IMR-90 (cell line): ENCODE results near the gene PALS1. TPM values are rescaled to one million over a fixed set of nuclear protein-coding genes. Genes with fewer than 3 reads are reported as not detected.

ENCODE experiments used
- ATAC-seq: fragments of 200-7000 bp; cut with Tn5 transposase; 2 replicates; pipeline ENCODE4 v1.9.1; 2020; ENCODE audit warnings: low read depth, mild to moderate bottlenecking, moderate library complexity
- BruUV-seq: library from RNA; stranded (reverse); fragments of 400-500 nt; replicated peaks from 2 replicates; lab custom pipeline; 2021; lab: Mats Ljungman, UMichigan
- CTCF ChIA-PET: fragments of 300-600 bp; formaldehyde crosslinking; extraction: SDS; loops from one replicate; lab custom pipeline; 2021; ENCODE audit warnings: antibody characterized with exemption; lab: Yijun Ruan, JAX
- POLR2A ChIA-PET: fragments of 300-600 bp; sonication (Branson Sonifier 250); formaldehyde crosslinking; loops from one replicate; lab custom pipeline; 2022; ENCODE audit warnings: antibody characterized with exemption; ENCODE audit not compliant: unreplicated experiment; lab: Charles Lee
- DNase-seq: peaks from one replicate; pipeline ENCODE4 v3.0.0; 2013
- H2AFZ ChIP-seq: replicated peaks from 2 replicates; pipeline ENCODE3; 2013; ENCODE audit warnings: low read length, mild to moderate bottlenecking; ENCODE audit not compliant: poor library complexity
- H2AK5ac ChIP-seq: 2 replicates; pipeline ENCODE4 v1.6.1; 2013; ENCODE audit warnings: low read depth, low read length, inconsistent platforms
- H2AK9ac ChIP-seq: replicated peaks from 2 replicates; pipeline ENCODE3; 2013; ENCODE audit warnings: mild to moderate bottlenecking, low read depth, low read length, moderate library complexity; ENCODE audit not compliant: poor library complexity
- H2BK120ac ChIP-seq: 2 replicates; pipeline ENCODE4 v1.6.1; 2013; ENCODE audit warnings: low read depth, low read length, inconsistent platforms
- H2BK15ac ChIP-seq: 3 replicates; pipeline ENCODE4 v1.6.1; 2013; ENCODE audit warnings: low read depth, low read length, inconsistent platforms
- H2BK20ac ChIP-seq: 2 replicates; pipeline ENCODE4 v1.6.1; 2013; ENCODE audit warnings: low read depth, mild to moderate bottlenecking, inconsistent platforms, low read length, moderate library complexity
- H2BK5ac ChIP-seq: 2 replicates; pipeline ENCODE4 v1.6.1; 2013; ENCODE audit warnings: mild to moderate bottlenecking, low read depth, low read length, inconsistent platforms; ENCODE audit not compliant: poor library complexity, severe bottlenecking
- H3K14ac ChIP-seq: replicated peaks from 2 replicates; pipeline ENCODE4 v1.6.1; 2013; ENCODE audit warnings: low read depth, low read length, inconsistent platforms
- H3K18ac ChIP-seq: 2 replicates; pipeline ENCODE4 v1.6.1; 2013; ENCODE audit warnings: low read depth, low read length, control low read depth
- H3K23ac ChIP-seq: 2 replicates; pipeline ENCODE4 v1.6.1; 2013; ENCODE audit warnings: low read depth, low read length, inconsistent platforms
- H3K27ac ChIP-seq: 2 replicates; pipeline ENCODE4 v1.5.1; 2013; ENCODE audit warnings: mild to moderate bottlenecking, control low read depth, low read length; ENCODE audit not compliant: insufficient read depth
- H3K27me3 ChIP-seq: 2 replicates; pipeline ENCODE4 v1.6.1; 2013; ENCODE audit warnings: low read length; ENCODE audit not compliant: control insufficient read depth, insufficient read depth
- H3K36me3 ChIP-seq: 2 replicates; pipeline ENCODE4 v1.6.1; 2013; ENCODE audit warnings: low read length, mixed read lengths; ENCODE audit not compliant: control insufficient read depth, insufficient read depth
- H3K4ac ChIP-seq: 2 replicates; pipeline ENCODE4 v1.6.1; 2013; ENCODE audit warnings: low read depth, low read length, inconsistent platforms
- H3K4me1 ChIP-seq: 2 replicates; pipeline ENCODE4 v1.6.1; 2013; ENCODE audit warnings: low read length, mixed read lengths; ENCODE audit not compliant: control insufficient read depth, insufficient read depth
- H3K4me2 ChIP-seq: 2 replicates; pipeline ENCODE4 v1.6.1; 2013; ENCODE audit warnings: low read depth, mild to moderate bottlenecking, control low read depth, low read length, moderate library complexity
- H3K4me3 ChIP-seq: 2 replicates; pipeline ENCODE4 v1.5.1; 2013; ENCODE audit warnings: low read depth, mild to moderate bottlenecking, control low read depth, low read length, moderate library complexity; ENCODE audit not compliant: insufficient read depth
- H3K56ac ChIP-seq: 2 replicates; pipeline ENCODE4 v1.6.1; 2013; ENCODE audit warnings: low read length, inconsistent platforms; ENCODE audit not compliant: insufficient read depth; ENCODE audit errors: extremely low read depth
- H3K79me1 ChIP-seq, 2 experiments: 2 replicates each; pipeline ENCODE4 v1.6.1; 2013; ENCODE audit warnings: low read length in 2 of 2, inconsistent platforms in 1 of 2, low read depth in 1 of 2
- H3K9ac ChIP-seq: 2 replicates; pipeline ENCODE4 v1.6.1; 2013; ENCODE audit warnings: low read depth, low read length, control low read depth
- H3K9me1 ChIP-seq: 2 replicates; pipeline ENCODE4 v1.6.1; 2013; ENCODE audit warnings: low read length, inconsistent platforms; ENCODE audit not compliant: insufficient read depth
- H3K9me3 ChIP-seq: 2 replicates; pipeline ENCODE4 v1.6.1; 2013; ENCODE audit warnings: low read length; ENCODE audit not compliant: control insufficient read depth, insufficient read depth
- H4K20me1 ChIP-seq: 2 replicates; pipeline ENCODE4 v1.6.1; 2013; ENCODE audit warnings: low read length, inconsistent platforms; ENCODE audit not compliant: insufficient read depth
- H4K5ac ChIP-seq: 2 replicates; pipeline ENCODE4 v1.6.1; 2013; ENCODE audit warnings: mild to moderate bottlenecking, low read depth, low read length, control low read depth
- H4K8ac ChIP-seq, 2 experiments: 2 replicates each; pipeline ENCODE4 v1.6.1; 2013; ENCODE audit warnings: low read depth in 2 of 2, low read length in 2 of 2, control low read depth in 1 of 2, inconsistent platforms in 1 of 2
- H4K91ac ChIP-seq: 2 replicates; pipeline ENCODE4 v1.6.1; 2013; ENCODE audit warnings: low read depth, low read length, inconsistent platforms; ENCODE audit not compliant: insufficient read depth
- BHLHE40 ChIP-seq: fragments of 150-350 bp; IDR thresholded peaks from 2 replicates; pipeline ENCODE4 v1.6.1; 2016; ENCODE audit warnings: mild to moderate bottlenecking, low read depth, low read length
- CEBPB ChIP-seq: IDR thresholded peaks from 2 replicates; pipeline ENCODE4 v1.6.1; 2012; ENCODE audit warnings: low read depth, low read length, improper control_type of control experiment
- CHD1 ChIP-seq: IDR thresholded peaks from 2 replicates; pipeline ENCODE4 v1.6.1; 2012; ENCODE audit warnings: low read depth, low read length, improper control_type of control experiment
- CTCF ChIP-seq: conservative IDR thresholded peaks from 2 replicates; pipeline ENCODE4 v1.5.1; 2012; ENCODE audit warnings: mild to moderate bottlenecking, low read depth, low read length, improper control_type of control experiment
- ELK1 ChIP-seq: fragments of 150-350 bp; IDR thresholded peaks from 2 replicates; pipeline ENCODE4 v1.6.1; 2016; ENCODE audit warnings: low read depth, mild to moderate bottlenecking, low read length, moderate library complexity, borderline replicate concordance
- MAFK ChIP-seq: IDR thresholded peaks from 2 replicates; pipeline ENCODE4 v1.6.1; 2012; ENCODE audit warnings: low read depth, low read length, improper control_type of control experiment
- MAZ ChIP-seq: IDR thresholded peaks from 2 replicates; pipeline ENCODE4 v1.6.1; 2012; ENCODE audit warnings: low read depth, mild to moderate bottlenecking, low read length, improper control_type of control experiment, moderate library complexity, borderline replicate concordance
- NFE2L2 ChIP-seq: fragments of 150-350 bp; IDR thresholded peaks from 2 replicates; pipeline ENCODE4 v1.6.1; 2016; ENCODE audit warnings: low read depth, mild to moderate bottlenecking, low read length
- POLR2A ChIP-seq: IDR thresholded peaks from 2 replicates; pipeline ENCODE4 v1.6.1; 2012; ENCODE audit warnings: mild to moderate bottlenecking, low read depth, low read length
- RAD21 ChIP-seq: IDR thresholded peaks from 2 replicates; pipeline ENCODE4 v1.6.1; 2012; ENCODE audit warnings: low read length, improper control_type of control experiment
- RCOR1 ChIP-seq: IDR thresholded peaks from 2 replicates; pipeline ENCODE4 v1.6.1; 2012; ENCODE audit warnings: mild to moderate bottlenecking, low read length, improper control_type of control experiment; ENCODE audit not compliant: insufficient replicate concordance
- RFX5 ChIP-seq: IDR thresholded peaks from 2 replicates; pipeline ENCODE4 v1.8.0; 2012; ENCODE audit warnings: low read depth, mild to moderate bottlenecking, low read length, moderate library complexity
- SMC3 ChIP-seq: fragments of 150-350 bp; IDR thresholded peaks from 2 replicates; pipeline ENCODE4 v1.6.1; 2016; ENCODE audit warnings: low read depth, mild to moderate bottlenecking, antibody characterized with exemption, low read length, moderate library complexity
- WGBS, 2 experiments: methylation state at CpG; one replicate each; pipeline versions ENCODE4 v1.1.5 to v1.1.7; 2013; ENCODE audit warnings: missing lambda C conversion rate in 2 of 2; ENCODE audit not compliant: insufficient read length in 1 of 2; ENCODE audit errors: extremely low coverage in 2 of 2; 5-methylcytosine and 5-hydroxymethylcytosine counted together
- dilution Hi-C: fragments of 300-500 bp; cut with HindIII; formaldehyde crosslinking; loops from one replicate; pipeline ENCODE4 v1.14.3; 2018; ENCODE audit warnings: low sequenced_read_pairs; ENCODE audit not compliant: unreplicated experiment
- in situ Hi-C: fragments of 300-500 bp; cut with MboI; formaldehyde crosslinking; loops from 3 replicates; pipeline ENCODE4 v1.14.3; 2019; ENCODE audit warnings: low sequenced_read_pairs, inconsistent platforms, mixed read lengths
- intact Hi-C: fragments of 100-400 bp; cut with micrococcal nuclease; formaldehyde crosslinking; loops from 2 replicates; pipeline ENCODE4 v1.10.0; 2022
- polyA plus RNA-seq, 3 experiments: library from polyadenylated mRNA; depleted of rRNA; stranded (reverse); fragments of >200 nt; gene quantifications; 2 replicates each; pipeline ENCODE4 v1.2.3, GENCODE V29; 2012; ENCODE audit warnings: low replicate concordance in 1 of 3
- total RNA-seq: library from RNA; depleted of rRNA; stranded (reverse); fragments of >200 nt; gene quantifications from 2 replicates; pipeline ENCODE4 v1.2.3, GENCODE V29; 2012
- TF ChIP-seq, protein P1 (sequence below): fragments of 150-350 bp; IDR thresholded peaks from 2 replicates; pipeline ENCODE4 v1.6.1; 2017; ENCODE audit warnings: mild to moderate bottlenecking, antibody characterized with exemption, low read length, low read depth

The PALS1 gene
- total and polyA plus RNA-seq, 2 of the 4 experiments (the other 2 are of a cell fraction) = 17.7 to 40.1 TPM

- Histone ChIP-seq H3K79me1 (peaks cover 19 to 77% of the 10 kb centered on the region in 2 experiments), H2BK15ac (no peak overlapping the region), H2BK5ac (peak overlapping the region; percentile 34), H3K9me3 (no peaks in the 10 kb centered on the region), H3K56ac (peak overlapping the region; percentile 36), H3K4me3 (0 out of 2 replicates have a peak overlapping the region, but pooled peaks have one; percentile 17), H2AFZ (no peak overlapping the region), H3K9ac (no peak overlapping the region), H3K4ac (peak overlapping the region; percentile 10; the same call in 1 of the 2 replicates), H3K27me3 (no peaks in the 10 kb centered on the region), H4K8ac (peak overlapping the region in 1 of 2 experiments; percentile 47; a peak in 1 of 4 replicates), H4K5ac (no peak overlapping the region), H2AK5ac (no peak overlapping the region), H3K18ac (no peak overlapping the region), H2AK9ac (no peak overlapping the region), H3K9me1 (peaks cover 18% of the 10 kb centered on the region), H4K91ac (no peak overlapping the region; the same call in 1 of the 2 replicates), H3K4me1 (peaks cover 9% of the 10 kb centered on the region), H4K20me1 (peaks cover 48% of the 10 kb centered on the region), H2BK120ac (no peak overlapping the region), H3K23ac (peak overlapping the region; percentile 90; the same call in 1 of the 2 replicates), H3K4me2 (peak overlapping the region; percentile 62), H3K27ac (no peak overlapping the region; the same call in 1 of the 2 replicates), H3K14ac (peak overlapping the region; percentile 82; the same call in 1 of the 2 replicates), H3K36me3 (peaks cover 5% of the 10 kb centered on the region), H2BK20ac (no peak overlapping the region)
- CTCF ChIA-PET = no interaction called here
- 100% methylated on average over 1 of the region's 4 CpGs; no CpG with 5 or more reads in 1 of the 2 experiments for WGBS, 2 experiments
- intact Hi-C loops = loop anchor here (2.0 kb wide), 1 partner anchor 27 kb away; the partner anchor contains the start of gene PALS1
- dilution Hi-C loops = no loop called here
- no TSS peak for BruUV-seq
- POLR2A ChIA-PET = no interaction called here
- DNase-seq (no peak), ATAC-seq (no peak)
- TF ChIP-seq RFX5 = no peak
- no peak for TF ChIP-seq POLR2A
- TF ChIP-seq CHD1 = no peak
- TF ChIP-seq ELK1 = no peak
- no peak for TF ChIP-seq RCOR1
- TF ChIP-seq MAFK = no peak
- no peak for TF ChIP-seq NFE2L2
- no peak for TF ChIP-seq RAD21
- no peak for TF ChIP-seq CTCF
- TF ChIP-seq CEBPB = no peak
- TF ChIP-seq BHLHE40 = no peak
- no peak for TF ChIP-seq SMC3
- no peak for TF ChIP-seq MAZ
- TF ChIP-seq, protein P1, sequence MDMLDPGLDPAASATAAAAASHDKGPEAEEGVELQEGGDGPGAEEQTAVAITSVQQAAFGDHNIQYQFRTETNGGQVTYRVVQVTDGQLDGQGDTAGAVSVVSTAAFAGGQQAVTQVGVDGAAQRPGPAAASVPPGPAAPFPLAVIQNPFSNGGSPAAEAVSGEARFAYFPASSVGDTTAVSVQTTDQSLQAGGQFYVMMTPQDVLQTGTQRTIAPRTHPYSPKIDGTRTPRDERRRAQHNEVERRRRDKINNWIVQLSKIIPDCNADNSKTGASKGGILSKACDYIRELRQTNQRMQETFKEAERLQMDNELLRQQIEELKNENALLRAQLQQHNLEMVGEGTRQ = no peak
- in situ Hi-C loops = no loop called here
These were observed 26.5 kb downstream of the PALS1 start for GRCh38 chr14:67267576-67268328.
